OCI-LY7 (cell line): Measurements from ENCODE around the gene GNG7. TPM values are rescaled to one million over a fixed set of nuclear protein-coding genes. Genes with fewer than 3 reads are reported as not detected.
"Not testable (repeated sequence)": the region's sequence is repeated elsewhere in the genome, so short reads cannot be mapped to it uniquely, and the experiment has no call there.

Experiments used
- BruUV-seq: library from RNA; stranded (reverse); fragments of 400-500 nt; replicated peaks from 2 replicates; lab custom pipeline; 2021; lab: Mats Ljungman, UMichigan
- CTCF ChIA-PET: fragments of 300-600 bp; sonication (Branson Sonifier 250); formaldehyde crosslinking; loops from one replicate; lab custom pipeline; 2022; ENCODE audit warnings: antibody characterized with exemption; ENCODE audit not compliant: unreplicated experiment; lab: Charles Lee
- POLR2A ChIA-PET: fragments of 300-600 bp; sonication (Branson Sonifier 250); formaldehyde crosslinking; loops from one replicate; lab custom pipeline; 2022; ENCODE audit warnings: antibody characterized with exemption; lab: Charles Lee
- DNase-seq: peaks from one replicate; pipeline ENCODE4 v3.0.0-alpha.2; 2015; ENCODE audit warnings: low spot score
- H2AFZ ChIP-seq: fragments of 200-600 bp; sonication (generic), shearing (Covaris generic); 2 replicates; pipeline ENCODE4 v1.6.1; 2014; ENCODE audit warnings: mild to moderate bottlenecking, antibody characterized with exemption, low read length, moderate library complexity
- H3K27ac ChIP-seq: fragments of 200-600 bp; sonication (generic); 2 replicates; pipeline ENCODE4 v1.5.1; 2014; ENCODE audit warnings: mixed run types, low read depth, mild to moderate bottlenecking, moderate library complexity, low read length, inconsistent platforms; ENCODE audit not compliant: poor library complexity, severe bottlenecking
- H3K36me3 ChIP-seq: fragments of 200-600 bp; sonication (generic); 2 replicates; pipeline ENCODE4 v1.6.1; 2014; ENCODE audit warnings: mild to moderate bottlenecking, antibody characterized with exemption, low read length, moderate library complexity, mixed read lengths; ENCODE audit not compliant: insufficient read depth
- H3K4me1 ChIP-seq: fragments of 200-600 bp; sonication (generic); 2 replicates; pipeline ENCODE4 v1.5.1; 2014; ENCODE audit warnings: mild to moderate bottlenecking, low read length; ENCODE audit not compliant: insufficient read depth, poor library complexity, severe bottlenecking
- H3K4me2 ChIP-seq: fragments of 200-600 bp; sonication (generic); 2 replicates; pipeline ENCODE4 v1.6.1; 2014; ENCODE audit warnings: mild to moderate bottlenecking, low read length
- H3K4me3 ChIP-seq: fragments of 200-600 bp; sonication (generic); 2 replicates; pipeline ENCODE4 v1.5.1; 2014; ENCODE audit warnings: mild to moderate bottlenecking, low read depth, low read length; ENCODE audit not compliant: poor library complexity, severe bottlenecking
- H3K79me2 ChIP-seq: fragments of 200-600 bp; sonication (generic); 2 replicates; pipeline ENCODE4 v1.6.1; 2016; ENCODE audit warnings: low read depth, mild to moderate bottlenecking, low read length, moderate library complexity, mixed read lengths; ENCODE audit not compliant: insufficient read depth
- H3K9me2 ChIP-seq: fragments of 200-600 bp; sonication (generic); 2 replicates; pipeline ENCODE4 v1.6.1; 2016; ENCODE audit warnings: mild to moderate bottlenecking, low read length, mixed read lengths; ENCODE audit not compliant: insufficient read depth
- H3K9me3 ChIP-seq: fragments of 200-600 bp; sonication (generic); 2 replicates; pipeline ENCODE4 v1.6.1; 2014; ENCODE audit warnings: mild to moderate bottlenecking, mixed run types, low read length, mixed read lengths
- H4K20me1 ChIP-seq: fragments of 200-600 bp; sonication (generic); 2 replicates; pipeline ENCODE4 v1.6.1; 2014; ENCODE audit warnings: mild to moderate bottlenecking, antibody characterized with exemption, low read length, moderate library complexity, mixed read lengths; ENCODE audit not compliant: insufficient read depth
- CTCF ChIP-seq: fragments of 200-600 bp; sonication (generic); conservative IDR thresholded peaks from 2 replicates; pipeline ENCODE4 v1.5.1; 2014; ENCODE audit warnings: mild to moderate bottlenecking, antibody characterized with exemption, low read length, moderate library complexity, mixed read lengths
- EZH2phosphoT487 ChIP-seq: fragments of 200-600 bp; sonication (generic); IDR thresholded peaks from 2 replicates; pipeline ENCODE4 v1.6.1; 2018; ENCODE audit warnings: low read depth, borderline replicate concordance, mild to moderate bottlenecking, mixed run types, antibody characterized with exemption, low read length, moderate library complexity, mixed read lengths
- intact Hi-C: fragments of 100-400 bp; cut with micrococcal nuclease; formaldehyde crosslinking; loops from one replicate; pipeline ENCODE4 v1.10.0; 2022; ENCODE audit not compliant: unreplicated experiment
- total RNA-seq, 2 experiments: library from RNA; depleted of rRNA in 1 of 2; stranded (reverse); fragments of >200 nt in 1 of 2; shearing (Covaris generic) in 1 of 2; gene quantifications; 2 replicates each; pipeline ENCODE4 v1.2.3, GENCODE V29; 2014 to 2022

The GNG7 gene
- total RNA-seq, 2 experiments from 2014 or later, result 13.9 to 15.3 TPM

GRCh38 chr19:2468596-2468995, 233.9 kb downstream of the GNG7 start:
- Histone ChIP-seq H3K4me2 (no peak overlapping the region), H3K4me1 (peaks cover 18% of the 10 kb centered on the region), H3K9me2 (no peaks in the 10 kb centered on the region), H3K4me3 (no peak overlapping the region), H3K79me2 (no peaks in the 10 kb centered on the region), H2AFZ (no peak overlapping the region), H4K20me1 (no peaks in the 10 kb centered on the region), H3K36me3 (no peaks in the 10 kb centered on the region), H3K27ac (no peak overlapping the region), H3K9me3 (no peaks in the 10 kb centered on the region)
- no peak for DNase-seq
- TF ChIP-seq CTCF (no peak), EZH2phosphoT487 (no peak)
- intact Hi-C loops, result no loop called here
- ChIA-PET POLR2A (no interaction called here), CTCF (no interaction called here)
- BruUV-seq, result no TSS peak

- intact Hi-C loops, result no loop called here
- Histone ChIP-seq H2AFZ (no peak overlapping the region), H3K36me3 (no peaks in the 10 kb centered on the region), H3K27ac (no peak overlapping the region), H3K4me3 (no peak overlapping the region), H3K4me2 (no peak overlapping the region), H3K4me1 (peaks cover 37% of the 10 kb centered on the region), H3K9me2 (no peaks in the 10 kb centered on the region), H3K9me3 (no peaks in the 10 kb centered on the region), H3K79me2 (no peaks in the 10 kb centered on the region), H4K20me1 (no peaks in the 10 kb centered on the region)
- DNase-seq, result no peak
- ChIA-PET POLR2A (no interaction called here), CTCF (no interaction called here)
- BruUV-seq, result no TSS peak
- TF ChIP-seq EZH2phosphoT487 (no peak), CTCF (no peak)
These were observed 238.1 kb downstream of the GNG7 start for GRCh38 chr19:2464389-2464788.

GRCh38 chr19:2463694-2464093, 238.8 kb downstream of the GNG7 start:
- CTCF ChIA-PET, H3K9me3 ChIP-seq, H3K27ac ChIP-seq, H3K4me2 ChIP-seq, intact Hi-C loops, H3K9me2 ChIP-seq, H3K36me3 ChIP-seq, H3K79me2 ChIP-seq, DNase-seq, H4K20me1 ChIP-seq, H3K4me3 ChIP-seq, H2AFZ ChIP-seq, BruUV-seq: not testable (repeated sequence)
- POLR2A ChIA-PET, result interaction anchor here (1.4 kb wide), 1 partner anchor 12 kb away, joined by 4 read pairs; the partner anchor contains the start of gene GADD45B
- peaks cover 33% of the 10 kb centered on the region for H3K4me1 ChIP-seq
